HEK293T (cell line): ENCODE results near the gene NCOA7.

Experiments used
- ARNT ChIP-seq: fragments of 450-650 bp; IDR thresholded peaks from 2 replicates; pipeline ENCODE4 v1.6.1; 2017; ENCODE audit warnings: mild to moderate bottlenecking
- CTBP1 ChIP-seq: fragments of 450-650 bp; IDR thresholded peaks from 2 replicates; pipeline ENCODE4 v1.6.1; 2016; ENCODE audit warnings: borderline replicate concordance
- ELF4 ChIP-seq: fragments of 450-650 bp; IDR thresholded peaks from 2 replicates; pipeline ENCODE4 v1.6.1; 2017; ENCODE audit warnings: antibody characterized with exemption
- FOXA1 ChIP-seq: fragments of 450-650 bp; IDR thresholded peaks from 2 replicates; pipeline ENCODE4 v1.6.1; 2016; ENCODE audit warnings: mild to moderate bottlenecking
- FOXK2 ChIP-seq: fragments of 450-650 bp; IDR thresholded peaks from 2 replicates; pipeline ENCODE4 v1.6.1; 2016; ENCODE audit warnings: mild to moderate bottlenecking
- FOXM1 ChIP-seq: fragments of 450-650 bp; IDR thresholded peaks from 2 replicates; pipeline ENCODE4 v1.6.1; 2017; ENCODE audit warnings: mild to moderate bottlenecking, borderline replicate concordance
- L3MBTL2 ChIP-seq: fragments of 450-650 bp; conservative IDR thresholded peaks from 2 replicates; pipeline ENCODE4 v1.6.1; 2016; ENCODE audit warnings: mild to moderate bottlenecking
- NFRKB ChIP-seq: fragments of 450-650 bp; IDR thresholded peaks from 2 replicates; pipeline ENCODE4 v1.6.1; 2016; ENCODE audit warnings: mild to moderate bottlenecking, moderate library complexity
- SP1 ChIP-seq: fragments of 450-650 bp; IDR thresholded peaks from 2 replicates; pipeline ENCODE4 v1.6.1; 2017
- SUZ12 ChIP-seq: fragments of 450-650 bp; IDR thresholded peaks from 2 replicates; pipeline ENCODE4 v1.6.1; 2016; ENCODE audit warnings: mild to moderate bottlenecking
- TARDBP ChIP-seq: fragments of 450-650 bp; IDR thresholded peaks from 2 replicates; pipeline ENCODE4 v1.6.1; 2016
- TF ChIP-seq, protein P1 (sequence below): fragments of 450-650 bp; IDR thresholded peaks from 2 replicates; pipeline ENCODE4 v1.6.1; 2016

- TF ChIP-seq SP1 (no peak), FOXA1 (no peak), FOXM1 (no peak), TARDBP (no peak), SUZ12 (no peak), ARNT (no peak), CTBP1 (no peak), NFRKB (no peak), L3MBTL2 (no peak), ELF4 (no peak), FOXK2 (no peak)
- TF ChIP-seq, protein P1, sequence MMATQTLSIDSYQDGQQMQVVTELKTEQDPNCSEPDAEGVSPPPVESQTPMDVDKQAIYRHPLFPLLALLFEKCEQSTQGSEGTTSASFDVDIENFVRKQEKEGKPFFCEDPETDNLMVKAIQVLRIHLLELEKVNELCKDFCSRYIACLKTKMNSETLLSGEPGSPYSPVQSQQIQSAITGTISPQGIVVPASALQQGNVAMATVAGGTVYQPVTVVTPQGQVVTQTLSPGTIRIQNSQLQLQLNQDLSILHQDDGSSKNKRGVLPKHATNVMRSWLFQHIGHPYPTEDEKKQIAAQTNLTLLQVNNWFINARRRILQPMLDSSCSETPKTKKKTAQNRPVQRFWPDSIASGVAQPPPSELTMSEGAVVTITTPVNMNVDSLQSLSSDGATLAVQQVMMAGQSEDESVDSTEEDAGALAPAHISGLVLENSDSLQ, result no peak
Measured at GRCh38 chr6:125919618-125920017, 128.9 kb downstream of the NCOA7 start.
